BLaER1 treated with 17β-estradiol and CSF1 and Interleukin-3, amounts not matched to agents 10 nM and 100 nM (cell line): ENCODE data around the gene SIPA1L3.

ENCODE experiments used
- H3K27ac ChIP-seq, 11 experiments: shearing (Covaris generic); formaldehyde crosslinking; 2 replicates each; pipeline ENCODE4 v1.8.1; 2022
- H3K27me3 ChIP-seq, 11 experiments: shearing (Covaris generic); formaldehyde crosslinking; 2 replicates each; pipeline ENCODE4 v1.8.1; 2022
- H3K36me3 ChIP-seq, 11 experiments: shearing (Covaris generic); formaldehyde crosslinking; 2 replicates each; pipeline ENCODE4 v1.8.1; 2022
- H3K4me1 ChIP-seq, 10 experiments: shearing (Covaris generic); formaldehyde crosslinking; 2 replicates each; pipeline ENCODE4 v1.8.1; 2022
- H3K4me2 ChIP-seq, 11 experiments: shearing (Covaris generic); formaldehyde crosslinking; 2 replicates each; pipeline ENCODE4 v1.8.1; 2022
- H3K4me3 ChIP-seq, 10 experiments: shearing (Covaris generic); formaldehyde crosslinking; 2 replicates each; pipeline ENCODE4 v1.8.1; 2022
- H3K9ac ChIP-seq, 11 experiments: shearing (Covaris generic); formaldehyde crosslinking; 2 replicates each; pipeline ENCODE4 v1.8.1; 2022
- H3K9me3 ChIP-seq, 11 experiments: shearing (Covaris generic); formaldehyde crosslinking; replicated peaks in 1 of 11; 2 replicates each; pipeline ENCODE4 v1.8.1; 2022
- H4K20me1 ChIP-seq, 11 experiments: shearing (Covaris generic); formaldehyde crosslinking; 2 replicates each; pipeline ENCODE4 v1.8.1; 2022
- Cebpa-rat ChIP-seq, 11 experiments: shearing (Covaris generic); IDR thresholded peaks; 2 replicates each; pipeline ENCODE4 v1.8.1; 2022

SIPA1L3 gene

DNA sequence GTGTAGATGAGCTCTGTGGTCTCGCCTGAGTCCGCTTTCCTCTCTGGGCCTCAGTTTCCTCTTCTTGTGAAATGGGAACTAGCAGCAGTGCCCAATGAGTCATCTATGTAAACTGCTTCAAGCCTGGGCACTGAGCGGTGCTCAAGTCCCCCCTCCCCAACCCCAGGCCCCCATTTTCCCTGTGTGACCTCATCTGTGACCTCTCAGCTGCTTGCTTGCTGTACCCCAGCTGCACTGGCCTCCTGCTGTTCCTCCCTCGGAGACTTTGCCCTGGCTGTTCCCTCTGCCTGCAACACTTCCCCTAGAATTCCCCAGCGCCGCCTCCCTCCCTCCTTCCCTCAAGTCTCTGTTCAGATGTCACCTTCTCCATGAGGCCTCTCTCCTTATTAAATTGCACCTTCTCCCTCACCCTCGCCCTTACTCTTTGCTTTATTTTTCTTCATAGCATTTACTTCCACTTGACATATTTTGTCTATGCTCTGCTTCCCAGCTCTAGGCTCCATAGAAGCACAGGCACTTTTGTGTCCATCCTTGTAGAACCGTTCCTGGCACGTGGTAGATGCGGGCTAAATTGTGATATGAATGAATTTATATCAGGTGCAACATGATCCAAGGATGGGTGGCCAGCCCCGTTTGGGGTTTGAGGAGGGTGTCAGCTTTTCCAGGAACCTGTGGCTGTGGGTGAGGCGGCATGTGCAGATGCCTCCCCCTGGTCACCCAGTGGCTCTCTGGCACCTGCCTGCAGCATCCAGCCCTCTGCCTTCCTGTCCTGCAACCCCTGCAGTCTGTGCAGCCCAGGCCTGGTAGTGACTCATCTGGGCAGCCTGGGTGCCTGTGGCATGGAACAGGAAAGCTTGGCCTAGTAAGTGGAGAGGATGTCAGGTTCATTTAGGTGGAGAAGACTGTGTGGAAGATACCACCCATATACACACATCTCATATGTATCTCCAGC, 26.3 kb downstream of the SIPA1L3 start:
- H3K4me2 ChIP-seq: peak overlapping the region; percentile 88 to 100 (median 94)
- peak overlapping the region in 7 of 10 experiments; percentile 42 to 65 (median 50); a peak in 9 of 20 replicates for H3K4me3 ChIP-seq
- H3K27me3 ChIP-seq: no peaks in the 10 kb centered on the region
- H3K9me3 ChIP-seq: peaks cover 12 to 29% (median 21%) of the 10 kb centered on the region in 11 experiments
- peaks cover 53 to 65% (median 59%) of the 10 kb centered on the region in 10 experiments for H3K4me1 ChIP-seq
- no peak for TF ChIP-seq Cebpa-rat (IDR thresholded peaks at IDR 0.05)
- peaks cover 0 to 22% (median 10%) of the 10 kb centered on the region in 11 experiments; a peak in 13 of 22 replicates for H4K20me1 ChIP-seq
- peaks cover 8 to 24% (median 19%) of the 10 kb centered on the region in 11 experiments; a peak in 18 of 22 replicates for H3K36me3 ChIP-seq
- peak overlapping the region in 9 of 11 experiments; percentile 67 to 80 (median 76); a peak in 15 of 22 replicates for H3K27ac ChIP-seq
- H3K9ac ChIP-seq: peak overlapping the region in 8 of 11 experiments; percentile 61 to 77 (median 72); a peak in 10 of 22 replicates

DNA sequence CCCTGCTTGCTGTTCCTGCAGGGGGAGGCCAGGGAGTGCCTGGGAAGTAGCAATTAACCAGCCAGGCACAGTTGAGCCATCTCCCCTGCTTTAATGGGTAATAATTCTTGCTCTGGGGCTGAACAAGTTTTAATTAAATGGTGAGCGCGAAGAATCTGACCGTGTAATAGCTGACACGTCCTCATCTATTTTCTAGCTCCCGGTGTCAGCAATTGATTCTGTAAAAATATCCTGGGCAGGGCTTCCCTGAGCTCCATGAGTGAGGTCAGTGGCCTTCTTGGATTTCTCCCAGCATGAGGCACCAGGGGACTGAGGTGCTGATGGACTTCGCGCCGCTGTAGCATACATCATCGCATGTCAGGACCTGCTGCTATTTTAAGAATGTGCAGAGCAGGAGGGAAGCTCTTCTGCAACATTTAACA, 26.9 kb downstream of the SIPA1L3 start:
- Histone ChIP-seq H3K27ac (no peak overlapping the region), H3K4me2 (peak overlapping the region; percentile 88 to 100 (median 94); a peak in 21 of 22 replicates), H3K9ac (no peak overlapping the region), H3K36me3 (peaks cover 8 to 29% (median 23%) of the 10 kb centered on the region in 11 experiments; a peak in 18 of 22 replicates), H3K27me3 (no peaks in the 10 kb centered on the region), H3K9me3 (peaks cover 12 to 29% (median 21%) of the 10 kb centered on the region in 11 experiments), H4K20me1 (peaks cover 0 to 21% (median 10%) of the 10 kb centered on the region in 11 experiments; a peak in 13 of 22 replicates), H3K4me1 (peaks cover 48 to 59% (median 54%) of the 10 kb centered on the region in 10 experiments), H3K4me3 (no peak overlapping the region)
- TF ChIP-seq Cebpa-rat (IDR thresholded peaks at IDR 0.05): no peak

DNA sequence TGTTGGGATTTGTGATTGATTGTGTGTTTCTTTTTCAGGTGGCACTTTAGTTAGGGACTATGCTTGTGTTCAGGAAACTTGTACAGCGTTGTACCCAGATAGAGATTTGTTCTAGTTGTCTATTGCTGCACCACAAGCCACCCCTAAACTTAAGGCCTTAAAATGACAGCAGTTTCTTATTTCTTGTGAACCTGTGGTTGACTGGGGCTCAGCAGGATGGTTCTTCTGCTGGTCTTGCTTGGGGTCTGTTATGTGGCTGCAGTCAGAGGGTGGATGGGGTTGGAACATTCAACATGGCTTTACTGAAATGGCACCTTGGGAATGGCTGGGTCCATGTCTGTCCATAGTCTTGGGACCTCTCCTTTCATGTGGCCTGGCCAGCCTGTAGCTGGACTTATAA, 28.3 kb downstream of the SIPA1L3 start:
- H3K27ac ChIP-seq: no peak overlapping the region
- no peak overlapping the region for H3K4me2 ChIP-seq
- H3K9ac ChIP-seq: no peak overlapping the region
- peaks cover 12 to 29% (median 21%) of the 10 kb centered on the region in 11 experiments for H3K9me3 ChIP-seq
- H3K4me1 ChIP-seq: peaks cover 36 to 48% (median 43%) of the 10 kb centered on the region in 10 experiments
- H3K4me3 ChIP-seq: no peak overlapping the region
- no peaks in the 10 kb centered on the region for H3K27me3 ChIP-seq
- H3K36me3 ChIP-seq: peaks cover 8 to 40% (median 30%) of the 10 kb centered on the region in 11 experiments; a peak in 18 of 22 replicates
- H4K20me1 ChIP-seq: peaks cover 0 to 21% (median 10%) of the 10 kb centered on the region in 11 experiments; a peak in 13 of 22 replicates
- no peak for TF ChIP-seq Cebpa-rat (IDR thresholded peaks at IDR 0.05)

DNA sequence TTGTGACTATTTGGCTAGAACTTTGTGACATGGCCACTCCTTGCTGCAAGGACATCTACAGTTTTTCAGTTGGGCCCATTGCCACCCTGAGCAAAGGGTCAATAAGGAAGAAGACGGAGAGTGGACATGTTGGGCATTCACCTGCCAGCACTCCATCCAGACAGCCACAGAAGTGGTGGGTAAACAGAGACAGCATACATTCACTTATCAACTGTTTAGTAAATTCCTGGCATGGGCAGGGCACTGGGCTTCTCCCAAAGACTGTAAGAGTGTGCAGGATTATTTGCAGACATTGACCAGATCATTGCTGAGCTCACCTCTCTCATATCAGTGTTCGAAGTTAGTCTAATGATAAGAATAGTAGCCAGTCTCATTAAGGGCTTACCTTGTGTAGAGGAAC, 29.2 kb downstream of the SIPA1L3 start:
- H4K20me1 ChIP-seq: peaks cover 0 to 20% (median 10%) of the 10 kb centered on the region in 11 experiments; a peak in 13 of 22 replicates
- H3K4me3 ChIP-seq: no peak overlapping the region
- no peak overlapping the region for H3K4me2 ChIP-seq
- H3K36me3 ChIP-seq: peaks cover 8 to 40% (median 30%) of the 10 kb centered on the region in 11 experiments; a peak in 18 of 22 replicates
- no peaks in the 10 kb centered on the region for H3K27me3 ChIP-seq
- no peak overlapping the region for H3K27ac ChIP-seq
- H3K9ac ChIP-seq: no peak overlapping the region
- TF ChIP-seq Cebpa-rat (IDR thresholded peaks at IDR 0.05): no peak
- H3K4me1 ChIP-seq: peaks cover 29 to 44% (median 36%) of the 10 kb centered on the region in 10 experiments
- H3K9me3 ChIP-seq: peaks cover 12 to 29% (median 21%) of the 10 kb centered on the region in 11 experiments

DNA sequence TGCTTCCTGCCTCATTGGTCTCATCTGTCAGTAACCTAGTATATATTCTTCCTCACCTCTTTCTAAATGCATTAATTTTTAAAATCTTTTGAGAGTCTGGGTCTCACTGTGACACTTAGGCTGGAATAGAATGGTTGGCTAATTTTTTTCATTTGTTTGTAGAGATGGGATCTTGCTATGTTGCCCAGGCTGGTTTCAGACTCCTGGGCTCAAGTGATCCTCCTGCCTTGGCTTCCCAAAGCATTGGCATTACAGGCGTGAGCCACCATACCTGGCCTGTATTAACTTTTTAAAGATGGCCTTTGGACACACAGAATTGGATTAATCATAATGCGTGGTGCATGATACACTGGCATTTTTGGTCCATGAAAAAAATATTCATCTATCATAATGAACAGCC, 29.9 kb downstream of the SIPA1L3 start:
- Histone ChIP-seq H4K20me1 (peaks cover 0 to 17% (median 10%) of the 10 kb centered on the region in 11 experiments; a peak in 13 of 22 replicates), H3K36me3 (peaks cover 14 to 40% (median 30%) of the 10 kb centered on the region in 11 experiments; a peak in 18 of 22 replicates), H3K9me3 (peaks cover 12 to 29% (median 21%) of the 10 kb centered on the region in 11 experiments), H3K27ac (no peak overlapping the region), H3K27me3 (no peaks in the 10 kb centered on the region), H3K9ac (no peak overlapping the region), H3K4me3 (no peak overlapping the region), H3K4me2 (no peak overlapping the region), H3K4me1 (peaks cover 22 to 37% (median 29%) of the 10 kb centered on the region in 10 experiments)
- no peak for TF ChIP-seq Cebpa-rat (IDR thresholded peaks at IDR 0.05)

DNA sequence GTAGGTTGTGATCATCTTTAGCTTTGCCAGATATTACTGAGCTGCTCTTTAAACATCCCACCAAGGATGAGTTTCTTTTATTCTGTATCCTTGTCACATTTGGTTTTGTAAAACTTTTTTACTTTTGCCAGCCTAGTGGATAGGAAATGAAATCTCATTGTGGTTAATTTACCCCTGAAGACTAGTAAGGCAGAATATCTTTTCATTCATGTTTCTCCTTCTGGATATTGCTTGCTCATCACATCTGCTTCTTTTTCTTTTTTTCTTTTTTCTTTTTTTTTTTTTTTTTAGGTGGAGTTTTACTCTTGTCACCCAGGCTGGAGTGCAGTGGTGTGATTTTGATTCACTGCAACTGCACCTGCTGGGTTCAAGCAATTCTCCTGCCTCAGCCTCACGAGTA, 31.3 kb downstream of the SIPA1L3 start:
- Histone ChIP-seq H3K9ac (no peak overlapping the region), H3K4me3 (no peak overlapping the region), H4K20me1 (peaks cover 0 to 10% (median 8%) of the 10 kb centered on the region in 11 experiments; a peak in 13 of 22 replicates), H3K4me2 (peak overlapping the region in 2 of 11 experiments; percentile 23 to 37; a peak in 2 of 22 replicates), H3K4me1 (peaks cover 7 to 22% (median 14%) of the 10 kb centered on the region in 10 experiments), H3K27ac (no peak overlapping the region), H3K27me3 (no peaks in the 10 kb centered on the region), H3K36me3 (peaks cover 16 to 45% (median 30%) of the 10 kb centered on the region in 11 experiments; a peak in 19 of 22 replicates), H3K9me3 (peaks cover 12 to 29% (median 21%) of the 10 kb centered on the region in 11 experiments)
- no peak for TF ChIP-seq Cebpa-rat (IDR thresholded peaks at IDR 0.05)

DNA sequence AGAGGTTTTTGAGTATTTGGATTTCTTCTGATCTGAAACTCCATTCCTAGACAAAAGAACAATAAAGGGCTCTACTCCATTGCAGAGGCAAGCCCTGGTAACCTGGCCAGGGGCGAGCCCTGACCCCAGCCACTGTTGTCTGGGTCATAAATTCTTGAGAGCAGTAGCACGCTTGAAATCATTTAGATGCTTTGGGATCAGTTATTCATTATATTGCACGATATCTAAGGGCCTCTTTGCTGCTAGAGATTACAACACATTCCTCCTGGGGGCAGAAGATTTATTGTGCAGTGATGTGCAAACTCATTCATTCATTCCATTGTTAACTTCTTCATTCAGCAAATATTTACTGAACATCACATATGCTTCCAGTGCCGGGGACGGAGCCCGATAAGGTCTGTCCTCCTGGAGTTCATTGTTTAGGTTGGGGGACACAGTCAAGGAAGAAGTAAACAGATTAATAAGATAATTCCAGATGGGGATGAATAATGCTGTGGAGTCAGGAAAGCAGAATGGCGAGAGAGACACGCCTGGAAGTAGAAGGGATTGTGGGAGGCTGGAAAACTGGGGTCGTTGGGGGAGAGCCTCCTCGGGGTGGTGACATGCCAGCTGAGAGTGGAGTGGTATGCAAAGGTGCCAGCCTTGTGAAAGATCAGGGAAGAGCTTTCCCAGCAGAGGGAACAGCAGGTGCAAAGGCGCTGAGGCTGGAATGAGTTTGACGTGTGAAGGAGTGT, 34.9 kb downstream of the SIPA1L3 start:
- H3K4me1 ChIP-seq: peaks cover 0 to 11% (median 4%) of the 10 kb centered on the region in 10 experiments; a peak in 9 of 20 replicates
- H3K4me3 ChIP-seq: no peak overlapping the region
- no peak overlapping the region for H3K27ac ChIP-seq
- peaks cover 0 to 11% (median 0%) of the 10 kb centered on the region in 11 experiments; a peak in 3 of 22 replicates for H4K20me1 ChIP-seq
- peaks cover 3 to 28% (median 12%) of the 10 kb centered on the region in 11 experiments; a peak in 12 of 22 replicates for H3K36me3 ChIP-seq
- no peak overlapping the region for H3K4me2 ChIP-seq
- peaks cover 0 to 1% (median 0%) of the 10 kb centered on the region in 11 experiments; a peak in 4 of 22 replicates for H3K9me3 ChIP-seq
- H3K9ac ChIP-seq: no peak overlapping the region
- H3K27me3 ChIP-seq: no peaks in the 10 kb centered on the region
- no peak for TF ChIP-seq Cebpa-rat (IDR thresholded peaks at IDR 0.05)

DNA sequence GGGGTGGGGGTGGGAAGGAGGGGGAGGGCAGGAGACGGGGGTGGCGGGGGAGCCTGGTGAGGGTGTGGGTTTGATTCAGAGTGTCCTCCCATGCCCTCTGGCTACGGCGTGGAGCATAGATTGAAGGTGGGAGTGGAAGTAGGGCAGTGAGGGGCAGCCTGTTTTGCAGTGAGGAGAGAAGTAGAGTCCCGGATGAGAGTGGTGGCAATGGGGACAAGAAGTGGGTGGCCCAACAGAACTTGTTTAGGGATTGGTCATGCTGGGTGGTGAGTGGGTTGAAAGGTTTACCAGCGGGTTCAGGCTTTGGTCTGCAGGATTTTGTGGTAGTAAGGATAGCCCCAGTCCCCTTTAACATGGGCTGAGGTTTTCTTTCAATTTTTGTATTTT, 35.5 kb downstream of the SIPA1L3 start:
- no peak overlapping the region for H3K27ac ChIP-seq

More for the DNA sequence above, 35.5 kb downstream of the SIPA1L3 start:
- TF ChIP-seq Cebpa-rat (IDR thresholded peaks at IDR 0.05): no peak
- peaks cover 0 to 11% (median 4%) of the 10 kb centered on the region in 10 experiments; a peak in 9 of 20 replicates for H3K4me1 ChIP-seq
- no peak overlapping the region for H3K4me2 ChIP-seq
- peaks cover 0 to 11% (median 0%) of the 10 kb centered on the region in 11 experiments; a peak in 3 of 22 replicates for H4K20me1 ChIP-seq
- no peak overlapping the region for H3K4me3 ChIP-seq
- H3K9me3 ChIP-seq: no peaks in the 10 kb centered on the region; a peak in 1 of 22 replicates
- H3K36me3 ChIP-seq: peaks cover 0 to 28% (median 12%) of the 10 kb centered on the region in 11 experiments; a peak in 12 of 22 replicates
- no peaks in the 10 kb centered on the region for H3K27me3 ChIP-seq
- H3K9ac ChIP-seq: no peak overlapping the region
